ENCODE measurements around the gene AP5S1.

The AP5S1 gene

GRCh38 chr20:3866464-3866863 is 46.1 kb downstream of the AP5S1 start:
- no peak overlapping the region for H3K4me3 ChIP-seq (ENCODE audit: low read depth, low read length)
- H3K9me3 ChIP-seq (ENCODE audit: control insufficient read depth, insufficient read depth, low read length): no peaks in the 10 kb centered on the region
- no peaks in the 10 kb centered on the region for H3K4me1 ChIP-seq (ENCODE audit: control insufficient read depth, insufficient read depth, low read length)
- H3K36me3 ChIP-seq (ENCODE audit: control insufficient read depth, insufficient read depth, low read length): peaks cover 64% of the 10 kb centered on the region
- H3K27ac ChIP-seq (ENCODE audit: low read depth, low read length): no peak overlapping the region
- no peak overlapping the region for H3K9ac ChIP-seq (ENCODE audit: low read depth, low read length)
- H3K27me3 ChIP-seq (ENCODE audit: control insufficient read depth, insufficient read depth, low read length): no peaks in the 10 kb centered on the region

GRCh38 chr20:3867802-3868201 is 47.5 kb downstream of the AP5S1 start:
- H3K4me1 ChIP-seq (ENCODE audit: control insufficient read depth, insufficient read depth, low read length): no peaks in the 10 kb centered on the region
- H3K36me3 ChIP-seq (ENCODE audit: control insufficient read depth, insufficient read depth, low read length): peaks cover 59% of the 10 kb centered on the region
- H3K4me3 ChIP-seq (ENCODE audit: low read depth, low read length): no peak overlapping the region
- H3K9ac ChIP-seq (ENCODE audit: low read depth, low read length): no peak overlapping the region
- no peaks in the 10 kb centered on the region for H3K27me3 ChIP-seq (ENCODE audit: control insufficient read depth, insufficient read depth, low read length)
- H3K27ac ChIP-seq (ENCODE audit: low read depth, low read length): no peak overlapping the region
- H3K9me3 ChIP-seq (ENCODE audit: control insufficient read depth, insufficient read depth, low read length): no peaks in the 10 kb centered on the region

GRCh38 chr20:3869839-3870634 is 49.7 kb downstream of the AP5S1 start:
- H3K9ac ChIP-seq (ENCODE audit: low read depth, low read length): no peak overlapping the region
- H3K4me3 ChIP-seq (ENCODE audit: low read depth, low read length): no peak overlapping the region
- H3K4me1 ChIP-seq (ENCODE audit: control insufficient read depth, insufficient read depth, low read length): no peaks in the 10 kb centered on the region
- peaks cover 36% of the 10 kb centered on the region for H3K36me3 ChIP-seq (ENCODE audit: control insufficient read depth, insufficient read depth, low read length)
- H3K27ac ChIP-seq (ENCODE audit: low read depth, low read length): no peak overlapping the region
- no peaks in the 10 kb centered on the region for H3K27me3 ChIP-seq (ENCODE audit: control insufficient read depth, insufficient read depth, low read length)
- H3K9me3 ChIP-seq (ENCODE audit: control insufficient read depth, insufficient read depth, low read length): no peaks in the 10 kb centered on the region

GRCh38 chr20:3871550-3872265 is 51.4 kb downstream of the AP5S1 start:
- Histone ChIP-seq H3K4me3 (ENCODE audit: low read depth, low read length) (no peak overlapping the region), H3K4me1 (ENCODE audit: control insufficient read depth, insufficient read depth, low read length) (0 out of 2 replicates have a peak, but pooled peaks cover 3% of the 10 kb centered on the region), H3K27ac (ENCODE audit: low read depth, low read length) (no peak overlapping the region), H3K9ac (ENCODE audit: low read depth, low read length) (no peak overlapping the region), H3K9me3 (ENCODE audit: control insufficient read depth, insufficient read depth, low read length) (no peaks in the 10 kb centered on the region), H3K27me3 (ENCODE audit: control insufficient read depth, insufficient read depth, low read length) (no peaks in the 10 kb centered on the region), H3K36me3 (ENCODE audit: control insufficient read depth, insufficient read depth, low read length) (peaks cover 20% of the 10 kb centered on the region)

GRCh38 chr20:3873507-3873906 is 53.2 kb downstream of the AP5S1 start:
- Histone ChIP-seq H3K4me3 (ENCODE audit: low read depth, low read length) (no peak overlapping the region), H3K27me3 (ENCODE audit: control insufficient read depth, insufficient read depth, low read length) (no peaks in the 10 kb centered on the region), H3K27ac (ENCODE audit: low read depth, low read length) (no peak overlapping the region), H3K4me1 (ENCODE audit: control insufficient read depth, insufficient read depth, low read length) (0 out of 2 replicates have a peak, but pooled peaks cover 3% of the 10 kb centered on the region), H3K36me3 (ENCODE audit: control insufficient read depth, insufficient read depth, low read length) (peaks cover 8% of the 10 kb centered on the region), H3K9ac (ENCODE audit: low read depth, low read length) (no peak overlapping the region), H3K9me3 (ENCODE audit: control insufficient read depth, insufficient read depth, low read length) (no peaks in the 10 kb centered on the region)

- Histone ChIP-seq H3K36me3 (ENCODE audit: control insufficient read depth, insufficient read depth, low read length) (peaks cover 8% of the 10 kb centered on the region), H3K27ac (ENCODE audit: low read depth, low read length) (no peak overlapping the region), H3K9me3 (ENCODE audit: control insufficient read depth, insufficient read depth, low read length) (no peaks in the 10 kb centered on the region), H3K4me1 (ENCODE audit: control insufficient read depth, insufficient read depth, low read length) (0 out of 2 replicates have a peak, but pooled peaks cover 3% of the 10 kb centered on the region), H3K27me3 (ENCODE audit: control insufficient read depth, insufficient read depth, low read length) (no peaks in the 10 kb centered on the region), H3K9ac (ENCODE audit: low read depth, low read length) (no peak overlapping the region), H3K4me3 (ENCODE audit: low read depth, low read length) (no peak overlapping the region)
Observed at GRCh38 chr20:3874194-3874844, 54.0 kb downstream of the AP5S1 start.

GRCh38 chr20:3875378-3875974 is 55.1 kb downstream of the AP5S1 start:
- Histone ChIP-seq H3K36me3 (ENCODE audit: control insufficient read depth, insufficient read depth, low read length) (peaks cover 8% of the 10 kb centered on the region), H3K4me3 (ENCODE audit: low read depth, low read length) (no peak overlapping the region), H3K27me3 (ENCODE audit: control insufficient read depth, insufficient read depth, low read length) (no peaks in the 10 kb centered on the region), H3K27ac (ENCODE audit: low read depth, low read length) (no peak overlapping the region), H3K9ac (ENCODE audit: low read depth, low read length) (no peak overlapping the region), H3K9me3 (ENCODE audit: control insufficient read depth, insufficient read depth, low read length) (no peaks in the 10 kb centered on the region), H3K4me1 (ENCODE audit: control insufficient read depth, insufficient read depth, low read length) (0 out of 2 replicates have a peak, but pooled peaks cover 3% of the 10 kb centered on the region)

GRCh38 chr20:3876000-3876399 is 55.7 kb downstream of the AP5S1 start:
- Histone ChIP-seq H3K27ac (ENCODE audit: low read depth, low read length) (no peak overlapping the region), H3K9me3 (ENCODE audit: control insufficient read depth, insufficient read depth, low read length) (no peaks in the 10 kb centered on the region), H3K36me3 (ENCODE audit: control insufficient read depth, insufficient read depth, low read length) (peaks cover 8% of the 10 kb centered on the region), H3K27me3 (ENCODE audit: control insufficient read depth, insufficient read depth, low read length) (no peaks in the 10 kb centered on the region), H3K9ac (ENCODE audit: low read depth, low read length) (no peak overlapping the region), H3K4me3 (ENCODE audit: low read depth, low read length) (no peak overlapping the region), H3K4me1 (ENCODE audit: control insufficient read depth, insufficient read depth, low read length) (0 out of 2 replicates have a peak, but pooled peaks cover 3% of the 10 kb centered on the region)

- no peak overlapping the region for H3K27ac ChIP-seq (ENCODE audit: low read depth, low read length)
- 0 out of 2 replicates have a peak, but pooled peaks cover 3% of the 10 kb centered on the region for H3K4me1 ChIP-seq (ENCODE audit: control insufficient read depth, insufficient read depth, low read length)
- no peaks in the 10 kb centered on the region for H3K27me3 ChIP-seq (ENCODE audit: control insufficient read depth, insufficient read depth, low read length)
- peaks cover 7% of the 10 kb centered on the region for H3K36me3 ChIP-seq (ENCODE audit: control insufficient read depth, insufficient read depth, low read length)
- no peaks in the 10 kb centered on the region for H3K9me3 ChIP-seq (ENCODE audit: control insufficient read depth, insufficient read depth, low read length)
- H3K4me3 ChIP-seq (ENCODE audit: low read depth, low read length): no peak overlapping the region
- no peak overlapping the region for H3K9ac ChIP-seq (ENCODE audit: low read depth, low read length)
Observed at GRCh38 chr20:3876676-3877075, 56.3 kb downstream of the AP5S1 start.
